Measurements from ENCODE around the gene RTN4.
"Not testable (repeated sequence)": the region's sequence is repeated elsewhere in the genome, so short reads cannot be mapped to it uniquely, and the experiment has no call there.

RTN4 gene

GRCh38 chr2:55092439-55092838 is 42.2 kb upstream of the RTN4 start:
- no peak overlapping the region for H3K27ac ChIP-seq (ENCODE audit: low read length)
- DNase-seq = no peak
- ATAC-seq (ENCODE audit: insufficient read depth, low read depth) = no peak
- H3K27me3 ChIP-seq (ENCODE audit: insufficient read depth, low read length, poor library complexity) = no peaks in the 10 kb centered on the region
- H3K9ac ChIP-seq (ENCODE audit: low read depth, low read length) = no peak overlapping the region
- no peaks in the 10 kb centered on the region for H4K20me1 ChIP-seq (ENCODE audit: insufficient read depth, low read length)
- no peaks in the 10 kb centered on the region for H3K9me3 ChIP-seq (ENCODE audit: insufficient read depth, low read length, severe bottlenecking)
- no peak overlapping the region for H3K4me2 ChIP-seq (ENCODE audit: insufficient read depth, low read length)
- H2AFZ ChIP-seq (ENCODE audit: low read depth, low read length) = no peak overlapping the region
- TF ChIP-seq EZH2 (IDR thresholded peaks at IDR 0.05; ENCODE audit: borderline replicate concordance, low read depth, low read length, severe bottlenecking) (no peak), CTCF (IDR thresholded peaks at IDR 0.05; ENCODE audit: borderline replicate concordance, extremely low read depth, low read length, poor library complexity, severe bottlenecking) (no peak)
- H3K36me3 ChIP-seq (ENCODE audit: insufficient read depth, low read length) = no peaks in the 10 kb centered on the region
- H3K4me1 ChIP-seq (ENCODE audit: insufficient read depth, low read length) = peaks cover 10% of the 10 kb centered on the region
- H3K79me2 ChIP-seq (ENCODE audit: insufficient read depth, low read length) = no peaks in the 10 kb centered on the region
- H3K4me3 ChIP-seq (ENCODE audit: low read depth in 1 of 2, low read length in 2 of 2) = no peak overlapping the region

- H3K27me3 ChIP-seq (ENCODE audit: insufficient read depth, low read length, poor library complexity); H2AFZ ChIP-seq (ENCODE audit: low read depth, low read length); DNase-seq; H3K4me2 ChIP-seq (ENCODE audit: insufficient read depth, low read length); H3K4me3 ChIP-seq (ENCODE audit: low read depth in 1 of 2, low read length in 2 of 2); ATAC-seq (ENCODE audit: insufficient read depth, low read depth); H3K9ac ChIP-seq (ENCODE audit: low read depth, low read length); H3K36me3 ChIP-seq (ENCODE audit: insufficient read depth, low read length); H3K79me2 ChIP-seq (ENCODE audit: insufficient read depth, low read length); H3K27ac ChIP-seq (ENCODE audit: low read length); H3K4me1 ChIP-seq (ENCODE audit: insufficient read depth, low read length); H4K20me1 ChIP-seq (ENCODE audit: insufficient read depth, low read length); H3K9me3 ChIP-seq (ENCODE audit: insufficient read depth, low read length, severe bottlenecking): not testable (repeated sequence)
These were observed 41.4 kb upstream of the RTN4 start for GRCh38 chr2:55091681-55092080.

GRCh38 chr2:55090702-55091101 is 40.5 kb upstream of the RTN4 start:
- Histone ChIP-seq H3K9me3 (ENCODE audit: insufficient read depth, low read length, severe bottlenecking) (no peaks in the 10 kb centered on the region), H3K4me1 (ENCODE audit: insufficient read depth, low read length) (no peaks in the 10 kb centered on the region), H3K4me3 (ENCODE audit: low read depth in 1 of 2, low read length in 2 of 2) (no peak overlapping the region), H3K27me3 (ENCODE audit: insufficient read depth, low read length, poor library complexity) (no peaks in the 10 kb centered on the region), H4K20me1 (ENCODE audit: insufficient read depth, low read length) (no peaks in the 10 kb centered on the region), H3K9ac (ENCODE audit: low read depth, low read length) (no peak overlapping the region), H3K79me2 (ENCODE audit: insufficient read depth, low read length) (no peaks in the 10 kb centered on the region), H3K4me2 (ENCODE audit: insufficient read depth, low read length) (no peak overlapping the region), H2AFZ (ENCODE audit: low read depth, low read length) (no peak overlapping the region), H3K27ac (ENCODE audit: low read length) (no peak overlapping the region), H3K36me3 (ENCODE audit: insufficient read depth, low read length) (no peaks in the 10 kb centered on the region)
- no peak for ATAC-seq (ENCODE audit: insufficient read depth, low read depth)
- DNase-seq = no peak
- no peak for TF ChIP-seq CTCF (IDR thresholded peaks at IDR 0.05; ENCODE audit: borderline replicate concordance, extremely low read depth, low read length, poor library complexity, severe bottlenecking)
- no peak for TF ChIP-seq EZH2 (IDR thresholded peaks at IDR 0.05; ENCODE audit: borderline replicate concordance, low read depth, low read length, severe bottlenecking)

- TF ChIP-seq EZH2 (IDR thresholded peaks at IDR 0.05; ENCODE audit: borderline replicate concordance, low read depth, low read length, severe bottlenecking) (no peak), CTCF (IDR thresholded peaks at IDR 0.05; ENCODE audit: borderline replicate concordance, extremely low read depth, low read length, poor library complexity, severe bottlenecking) (no peak)
- Histone ChIP-seq H2AFZ (ENCODE audit: low read depth, low read length) (no peak overlapping the region), H4K20me1 (ENCODE audit: insufficient read depth, low read length) (no peaks in the 10 kb centered on the region), H3K9me3 (ENCODE audit: insufficient read depth, low read length, severe bottlenecking) (no peaks in the 10 kb centered on the region), H3K9ac (ENCODE audit: low read depth, low read length) (no peak overlapping the region), H3K27me3 (ENCODE audit: insufficient read depth, low read length, poor library complexity) (no peaks in the 10 kb centered on the region), H3K79me2 (ENCODE audit: insufficient read depth, low read length) (no peaks in the 10 kb centered on the region), H3K36me3 (ENCODE audit: insufficient read depth, low read length) (no peaks in the 10 kb centered on the region), H3K4me2 (ENCODE audit: insufficient read depth, low read length) (no peak overlapping the region), H3K4me3 (ENCODE audit: low read depth in 1 of 2, low read length in 2 of 2) (no peak overlapping the region), H3K27ac (ENCODE audit: low read length) (no peak overlapping the region), H3K4me1 (ENCODE audit: insufficient read depth, low read length) (no peaks in the 10 kb centered on the region)
- DNase-seq (no peak), ATAC-seq (ENCODE audit: insufficient read depth, low read depth) (no peak)
These were observed 39.5 kb upstream of the RTN4 start for GRCh38 chr2:55089726-55090125.
